Measurements from ENCODE around the gene ANKRD28.

- TF ChIP-seq, protein P1, sequence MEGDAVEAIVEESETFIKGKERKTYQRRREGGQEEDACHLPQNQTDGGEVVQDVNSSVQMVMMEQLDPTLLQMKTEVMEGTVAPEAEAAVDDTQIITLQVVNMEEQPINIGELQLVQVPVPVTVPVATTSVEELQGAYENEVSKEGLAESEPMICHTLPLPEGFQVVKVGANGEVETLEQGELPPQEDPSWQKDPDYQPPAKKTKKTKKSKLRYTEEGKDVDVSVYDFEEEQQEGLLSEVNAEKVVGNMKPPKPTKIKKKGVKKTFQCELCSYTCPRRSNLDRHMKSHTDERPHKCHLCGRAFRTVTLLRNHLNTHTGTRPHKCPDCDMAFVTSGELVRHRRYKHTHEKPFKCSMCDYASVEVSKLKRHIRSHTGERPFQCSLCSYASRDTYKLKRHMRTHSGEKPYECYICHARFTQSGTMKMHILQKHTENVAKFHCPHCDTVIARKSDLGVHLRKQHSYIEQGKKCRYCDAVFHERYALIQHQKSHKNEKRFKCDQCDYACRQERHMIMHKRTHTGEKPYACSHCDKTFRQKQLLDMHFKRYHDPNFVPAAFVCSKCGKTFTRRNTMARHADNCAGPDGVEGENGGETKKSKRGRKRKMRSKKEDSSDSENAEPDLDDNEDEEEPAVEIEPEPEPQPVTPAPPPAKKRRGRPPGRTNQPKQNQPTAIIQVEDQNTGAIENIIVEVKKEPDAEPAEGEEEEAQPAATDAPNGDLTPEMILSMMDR (IDR thresholded peaks at IDR 0.05) = no peak
- no peak for TF ChIP-seq POLR2A (IDR thresholded peaks at IDR 0.05)
These were observed 141.4 kb downstream of the ANKRD28 start for GRCh38 chr3:15656342-15656741.

Data from breast epithelium (tissue), 3 donors.